ENCODE measurements around the gene C1QTNF9.
"Not testable (repeated sequence)": the region's sequence is repeated elsewhere in the genome, so short reads cannot be mapped to it uniquely, and the experiment has no call there.

The C1QTNF9 gene, protein sequence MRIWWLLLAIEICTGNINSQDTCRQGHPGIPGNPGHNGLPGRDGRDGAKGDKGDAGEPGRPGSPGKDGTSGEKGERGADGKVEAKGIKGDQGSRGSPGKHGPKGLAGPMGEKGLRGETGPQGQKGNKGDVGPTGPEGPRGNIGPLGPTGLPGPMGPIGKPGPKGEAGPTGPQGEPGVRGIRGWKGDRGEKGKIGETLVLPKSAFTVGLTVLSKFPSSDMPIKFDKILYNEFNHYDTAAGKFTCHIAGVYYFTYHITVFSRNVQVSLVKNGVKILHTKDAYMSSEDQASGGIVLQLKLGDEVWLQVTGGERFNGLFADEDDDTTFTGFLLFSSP

GRCh38 chr13:24309300-24309699 is at the start of gene C1QTNF9:
TSS of gene C1QTNF9 (plus strand) at chr13:24309580. CDS start at chr13:24316004, 6,424 bp downstream.
- DNase-seq: not testable (repeated sequence)

GRCh38 chr13:24261566-24261965 is 47.8 kb upstream of the C1QTNF9 start:
- no peak for DNase-seq

DNA sequence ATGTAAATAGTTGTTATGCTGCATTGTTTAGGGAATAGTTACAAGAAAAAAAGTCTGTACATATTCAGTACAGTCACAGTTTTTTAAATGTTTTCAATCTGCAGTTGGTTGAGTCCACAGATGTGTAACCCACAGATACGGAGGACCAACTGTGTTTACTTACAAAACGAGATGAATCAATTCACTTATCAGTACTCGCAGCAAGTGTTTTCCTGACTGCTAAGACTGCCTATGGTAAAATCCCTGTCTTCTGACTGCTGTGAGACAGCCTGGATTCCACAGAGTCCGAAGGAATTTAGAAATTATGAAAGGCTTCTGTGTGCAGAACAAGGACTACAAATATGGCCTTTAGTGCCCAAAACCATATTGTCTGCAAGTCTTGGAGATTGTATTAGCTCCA is 45.7 kb upstream of the C1QTNF9 start:
- DNase-seq: no peak

GRCh38 chr13:24264976-24265375 is 44.4 kb upstream of the C1QTNF9 start:
- peak; percentile 78 for DNase-seq

- DNase-seq: no peak
Measured at GRCh38 chr13:24265453-24265852, 43.9 kb upstream of the C1QTNF9 start.

- DNase-seq: no peak
Measured at GRCh38 chr13:24267274-24267673, 42.1 kb upstream of the C1QTNF9 start.

DNA sequence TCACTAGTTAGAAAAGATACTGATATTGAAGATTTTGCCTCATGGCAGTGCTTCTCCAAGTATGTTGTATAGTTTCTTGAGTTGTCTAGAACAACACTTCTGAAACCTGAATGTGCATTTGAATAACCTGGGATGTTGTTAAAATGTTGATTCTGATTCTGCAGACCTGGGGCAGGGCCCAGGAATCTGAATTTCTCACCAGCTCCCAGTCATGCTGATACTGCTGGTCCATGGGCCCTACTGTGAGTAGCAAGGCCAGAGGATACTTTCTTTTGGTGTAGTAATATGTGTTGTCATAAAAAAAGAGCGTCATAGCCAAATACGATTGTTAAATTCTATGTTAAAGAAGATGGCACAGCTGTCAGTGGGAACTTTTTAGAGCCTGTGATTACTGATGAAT is 41.6 kb upstream of the C1QTNF9 start:
- DNase-seq: no peak

GRCh38 chr13:24269821-24270220 is 39.6 kb upstream of the C1QTNF9 start:
- DNase-seq: no peak

DNA sequence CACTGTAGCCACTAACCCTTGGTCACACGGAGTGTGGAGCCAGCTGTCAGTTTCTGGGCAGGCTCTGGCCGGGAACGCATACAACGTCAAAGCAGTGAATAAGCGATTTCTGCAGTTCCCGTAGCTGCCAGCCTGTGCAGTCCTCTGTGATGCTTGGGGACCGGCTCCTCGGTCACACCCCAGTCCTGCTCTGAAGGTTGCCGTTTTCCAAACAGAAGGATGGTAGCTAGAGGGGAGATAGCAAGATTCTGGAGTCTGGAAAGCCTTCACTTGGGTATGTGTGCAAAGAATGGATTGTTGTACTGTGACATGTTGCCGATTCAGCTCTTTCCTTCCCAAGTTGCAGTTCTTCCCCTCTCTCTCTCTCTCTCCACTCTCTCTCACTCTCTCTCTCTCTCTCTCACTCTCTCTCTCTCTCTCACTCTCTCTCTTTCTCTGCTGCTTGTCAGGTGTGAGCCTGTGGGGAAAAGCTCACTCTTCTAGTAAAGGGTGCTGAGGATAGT is 38.7 kb upstream of the C1QTNF9 start:
- DNase-seq: peak; percentile 56

GRCh38 chr13:24271231-24271600 is 38.2 kb upstream of the C1QTNF9 start:
- DNase-seq: no peak

GRCh38 chr13:24271601-24272451 is 37.6 kb upstream of the C1QTNF9 start:
- peak; percentile 49 for DNase-seq

DNA sequence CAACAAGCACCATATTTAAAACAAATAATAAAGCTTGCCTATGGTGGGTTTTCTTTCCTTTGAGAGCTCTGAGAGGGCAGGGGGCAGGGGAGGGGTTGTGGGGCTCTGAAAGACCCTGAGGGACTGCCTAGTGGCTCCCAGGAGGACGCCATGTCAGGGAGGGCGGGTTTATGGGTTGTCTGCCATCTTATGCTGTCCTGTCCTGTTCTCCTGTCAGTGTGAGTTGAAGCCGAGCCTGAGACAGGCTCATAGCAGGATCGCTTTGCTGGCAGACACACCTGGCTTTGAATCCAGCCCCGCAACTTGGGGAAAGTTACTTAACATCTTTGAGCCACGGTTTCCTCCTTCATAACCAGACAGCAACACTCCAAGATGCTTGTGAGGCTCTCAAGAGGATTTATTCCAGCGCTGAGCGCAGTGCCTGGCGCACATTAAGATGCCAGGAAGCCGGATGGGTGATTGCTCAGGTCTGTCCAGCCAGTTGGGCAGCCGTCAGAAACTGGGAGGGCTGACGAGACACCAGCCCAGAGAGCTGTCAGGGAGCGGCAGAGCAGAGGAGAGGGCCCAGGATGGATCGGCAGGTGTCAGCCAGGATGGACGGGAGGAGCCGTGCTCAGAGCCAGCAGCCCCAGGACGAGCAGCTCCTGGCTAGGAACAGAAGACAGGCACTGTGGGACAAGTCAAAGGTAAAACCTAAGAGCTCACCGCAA is 36.8 kb upstream of the C1QTNF9 start:
- DNase-seq: no peak

- DNase-seq: no peak
Measured at GRCh38 chr13:24273926-24274325, 35.5 kb upstream of the C1QTNF9 start.

- DNase-seq: peak; percentile 70
Measured at GRCh38 chr13:24274452-24275021, 34.8 kb upstream of the C1QTNF9 start.

- DNase-seq: no peak
Measured at GRCh38 chr13:24275041-24275440, 34.3 kb upstream of the C1QTNF9 start.

GRCh38 chr13:24276306-24276705 is 33.1 kb upstream of the C1QTNF9 start:
- no peak for DNase-seq

- no peak for DNase-seq
Measured at GRCh38 chr13:24276861-24277260, 32.5 kb upstream of the C1QTNF9 start.

- no peak for DNase-seq
Measured at GRCh38 chr13:24277761-24278160, 31.6 kb upstream of the C1QTNF9 start.

GRCh38 chr13:24279327-24280110 is 29.9 kb upstream of the C1QTNF9 start:
- DNase-seq: no peak

DNA sequence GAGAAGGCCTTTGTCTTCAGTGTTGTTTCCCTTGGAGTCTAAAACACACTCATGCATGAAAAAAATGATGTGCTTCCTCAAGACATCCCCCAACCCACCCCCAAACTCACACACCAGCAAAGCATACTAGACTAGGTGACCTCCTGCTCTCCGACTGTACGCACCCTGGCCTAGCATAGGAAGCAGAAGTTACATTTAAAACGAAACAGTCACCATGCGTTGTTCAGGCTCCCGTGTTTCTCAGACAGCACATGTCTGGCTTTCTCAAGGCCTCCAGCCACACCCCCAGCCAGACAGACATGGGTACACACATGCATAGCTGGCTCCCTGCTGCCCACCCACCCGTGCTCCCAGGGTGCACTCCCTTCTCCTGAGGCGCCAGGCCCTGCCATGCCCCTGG is 28.7 kb upstream of the C1QTNF9 start:
- DNase-seq: no peak

DNA sequence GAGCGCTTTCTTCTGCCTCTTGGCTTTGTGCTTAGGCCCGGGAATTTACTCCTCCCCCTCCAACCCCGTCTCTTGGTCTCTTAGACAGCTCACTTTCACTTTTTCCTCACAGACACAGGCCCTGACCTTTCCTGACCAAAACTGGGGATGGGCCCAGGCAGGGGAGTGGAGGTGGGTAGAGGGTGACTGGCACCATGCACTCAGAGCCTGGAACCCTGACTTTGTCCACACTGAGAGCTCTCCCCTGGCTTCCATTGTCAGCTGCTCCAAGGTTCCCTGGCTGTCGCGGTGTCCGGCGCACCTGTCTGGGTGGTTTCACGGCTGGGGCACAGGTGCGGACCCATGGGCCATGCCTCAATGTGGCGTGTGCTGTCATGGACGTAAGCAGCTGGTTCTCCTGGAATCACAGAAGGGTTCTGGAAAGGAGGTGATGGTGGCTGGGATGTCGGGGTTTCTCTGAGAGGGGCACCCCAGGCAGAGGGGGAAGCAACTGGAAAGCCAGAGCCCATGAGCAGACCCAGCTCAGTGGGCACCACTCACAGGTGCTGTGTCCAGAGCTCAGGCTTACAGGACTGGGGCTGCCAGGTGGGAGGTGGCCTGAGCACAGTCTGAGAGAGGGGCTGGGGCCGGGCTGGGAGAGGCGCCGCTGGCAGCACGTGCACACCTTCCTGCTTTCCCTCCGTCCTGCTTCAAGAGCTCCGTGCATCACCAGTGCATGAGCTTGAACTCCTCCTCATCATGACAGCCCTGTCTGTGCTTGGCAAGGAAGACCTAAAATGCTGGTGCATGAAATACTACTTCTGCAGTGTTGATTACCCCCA is 28.0 kb upstream of the C1QTNF9 start:
- DNase-seq: no peak
